ENCODE results near the gene HABP2. TPM values are rescaled to one million over a fixed set of nuclear protein-coding genes. Genes with fewer than 3 reads are reported as not detected.

Gene HABP2
- total and polyA plus RNA-seq, 2 donors: 0.10 TPM; not detected in 1

DNA sequence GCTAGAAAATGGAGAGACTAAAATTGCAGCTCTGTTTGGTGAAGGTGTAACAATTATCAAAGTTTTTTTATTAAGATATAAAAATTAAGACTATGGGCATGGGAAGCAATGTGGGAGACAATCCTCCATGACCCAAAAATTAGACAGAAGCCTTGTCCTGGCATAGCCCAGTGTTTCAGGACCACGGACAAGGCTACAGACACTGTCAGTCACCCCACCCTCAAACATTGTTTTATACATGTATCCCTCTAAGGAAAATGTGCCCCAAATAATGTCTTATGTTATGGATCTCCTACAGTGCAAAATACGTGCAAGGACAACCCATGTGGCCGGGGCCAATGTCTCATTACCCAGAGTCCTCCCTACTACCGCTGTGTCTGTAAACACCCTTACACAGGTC lies 24.0 kb downstream of the HABP2 start:
- DNase-seq (ENCODE audit: extremely low spot score): no peak
- 69% methylated on average over 4 of the region's 4 CpGs for WGBS
- Histone ChIP-seq H3K27ac (ENCODE audit: low read depth) (no peak overlapping the region), H3K4me1 (ENCODE audit: insufficient read depth) (no peaks in the 10 kb centered on the region), H3K4me3 (ENCODE audit: low read depth, low read length) (no peak overlapping the region), H3K36me3 (ENCODE audit: insufficient read depth) (no peaks in the 10 kb centered on the region)

DNA sequence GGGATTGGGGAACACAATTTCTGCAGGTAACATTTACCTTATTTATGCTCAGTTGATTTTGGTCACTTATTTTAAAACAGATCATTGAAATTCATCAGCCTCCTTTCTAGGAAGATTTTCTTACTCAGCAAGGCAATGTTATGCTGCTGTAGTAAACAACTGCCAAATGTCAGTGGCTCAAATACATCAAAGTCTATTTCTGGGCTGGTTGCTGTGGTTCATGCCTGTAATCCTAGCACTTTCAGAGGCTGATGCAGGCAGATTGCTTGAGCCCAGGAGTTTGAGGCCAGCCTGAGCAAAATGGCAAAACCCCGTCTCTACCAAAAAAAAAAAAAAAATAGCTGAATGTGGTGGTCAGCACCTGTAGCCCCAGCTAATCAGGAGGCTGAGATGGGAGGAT lies 25.9 kb downstream of the HABP2 start:
- Histone ChIP-seq H3K27ac (ENCODE audit: low read depth) (no peak overlapping the region), H3K36me3 (ENCODE audit: insufficient read depth) (no peaks in the 10 kb centered on the region), H3K4me3 (ENCODE audit: low read depth, low read length) (no peak overlapping the region), H3K4me1 (ENCODE audit: insufficient read depth) (no peaks in the 10 kb centered on the region)
- WGBS: 92% methylated on average over 1 of the region's 1 CpG
- DNase-seq (ENCODE audit: extremely low spot score): no peak

DNA sequence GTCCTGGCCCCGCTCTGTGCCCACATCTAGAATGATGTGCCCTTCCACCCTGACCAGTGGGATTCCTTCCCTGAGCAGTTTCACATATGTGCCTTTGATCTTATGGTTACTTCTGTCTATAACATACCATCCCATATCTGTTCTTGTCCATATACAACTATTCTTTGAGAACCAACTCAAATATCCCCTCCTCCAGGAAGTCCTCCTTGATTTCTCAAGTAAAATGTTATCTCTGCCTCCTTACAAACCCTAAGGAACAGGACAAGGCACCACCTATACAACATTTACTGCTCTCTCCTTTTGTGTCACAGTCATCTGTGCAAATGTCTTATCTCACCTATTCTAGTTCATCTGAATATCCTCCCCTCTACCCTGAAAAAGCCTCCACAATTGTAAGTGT lies 28.2 kb downstream of the HABP2 start:
- 90% methylated on average over 1 of the region's 1 CpG for WGBS
- Histone ChIP-seq H3K27ac (ENCODE audit: low read depth) (no peak overlapping the region), H3K36me3 (ENCODE audit: insufficient read depth) (no peaks in the 10 kb centered on the region), H3K4me3 (ENCODE audit: low read depth, low read length) (no peak overlapping the region), H3K4me1 (ENCODE audit: insufficient read depth) (no peaks in the 10 kb centered on the region)
- DNase-seq (ENCODE audit: extremely low spot score): no peak

- DNase-seq (ENCODE audit: extremely low spot score): no peak
- no peak overlapping the region for H3K27ac ChIP-seq (ENCODE audit: low read depth)
- no peak overlapping the region for H3K4me3 ChIP-seq (ENCODE audit: low read depth, low read length)
- WGBS: 66% methylated on average over 3 of the region's 3 CpGs
- H3K4me1 ChIP-seq (ENCODE audit: insufficient read depth): no peaks in the 10 kb centered on the region
- H3K36me3 ChIP-seq (ENCODE audit: insufficient read depth): no peaks in the 10 kb centered on the region
These were observed 30.7 kb downstream of the HABP2 start for GRCh38 chr10:113583571-113583970.

DNA sequence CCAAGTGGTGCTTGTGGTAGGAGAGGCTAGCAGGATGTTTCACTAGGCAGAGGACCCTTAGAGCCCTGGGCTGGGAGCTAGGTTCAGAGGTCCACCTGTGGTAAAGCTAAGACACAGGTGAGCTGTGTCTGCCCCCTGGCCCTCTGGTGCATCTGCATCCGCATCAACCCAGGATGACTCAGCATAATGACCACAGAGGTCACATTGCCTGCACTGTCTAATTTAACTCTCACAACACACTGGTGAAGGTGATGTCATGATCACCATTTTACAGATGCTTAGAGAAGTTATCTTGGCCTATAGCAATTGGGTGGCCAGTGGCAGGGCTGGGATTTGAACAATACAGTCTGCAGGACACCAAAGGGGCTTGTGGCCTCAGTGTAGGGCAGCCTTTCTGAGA lies 33.1 kb downstream of the HABP2 start:
- Histone ChIP-seq H3K4me1 (ENCODE audit: insufficient read depth) (no peaks in the 10 kb centered on the region), H3K27ac (ENCODE audit: low read depth) (no peak overlapping the region), H3K4me3 (ENCODE audit: low read depth, low read length) (no peak overlapping the region), H3K36me3 (ENCODE audit: insufficient read depth) (no peaks in the 10 kb centered on the region)
- 45% methylated on average over 1 of the region's 1 CpG for WGBS
- no peak for DNase-seq (ENCODE audit: extremely low spot score)

DNA sequence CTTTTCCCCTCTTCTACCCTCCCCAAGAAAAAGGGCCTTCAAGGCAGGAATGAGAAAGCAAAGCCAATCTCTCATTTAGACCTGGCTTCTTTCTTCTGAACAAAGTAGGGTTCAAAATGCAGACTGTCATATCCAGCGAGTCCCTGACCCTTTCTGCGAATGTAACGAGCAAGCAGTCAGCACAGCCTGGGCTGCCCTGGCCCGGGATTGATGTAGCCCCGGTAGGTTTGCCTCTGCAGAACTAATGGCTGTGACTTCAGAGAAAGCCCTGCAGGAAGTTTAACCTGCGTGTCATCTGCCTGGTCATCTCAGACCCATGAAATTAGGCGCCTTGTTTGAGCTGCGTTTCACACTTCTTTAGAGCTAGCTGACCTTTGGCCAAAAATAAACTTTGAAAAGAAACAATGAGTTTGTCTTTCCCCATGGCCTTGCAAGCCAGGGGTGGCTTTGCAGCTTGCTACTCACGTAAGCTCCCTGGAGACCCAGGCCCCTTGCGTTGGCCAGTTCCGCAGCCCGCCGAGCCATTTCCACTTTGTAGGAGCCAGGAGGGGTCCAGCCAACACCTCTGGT lies 36.4 kb downstream of the HABP2 start:
- WGBS: 76% methylated on average over 13 of the region's 13 CpGs
- DNase-seq (ENCODE audit: extremely low spot score): no peak
- no peaks in the 10 kb centered on the region for H3K36me3 ChIP-seq (ENCODE audit: insufficient read depth)
- H3K4me1 ChIP-seq (ENCODE audit: insufficient read depth): no peaks in the 10 kb centered on the region
- no peak overlapping the region for H3K27ac ChIP-seq (ENCODE audit: low read depth)
- no peak overlapping the region for H3K4me3 ChIP-seq (ENCODE audit: low read depth, low read length)

GRCh38 chr10:113590581-113590980 lies 37.7 kb downstream of the HABP2 start:
- Histone ChIP-seq H3K4me3 (ENCODE audit: low read depth, low read length) (no peak overlapping the region), H3K27ac (ENCODE audit: low read depth) (no peak overlapping the region), H3K36me3 (ENCODE audit: insufficient read depth) (no peaks in the 10 kb centered on the region), H3K4me1 (ENCODE audit: insufficient read depth) (no peaks in the 10 kb centered on the region)
- WGBS: 93% methylated on average over 12 of the region's 12 CpGs
- no peak for DNase-seq (ENCODE audit: extremely low spot score)

GRCh38 chr10:113592380-113592779 lies 39.5 kb downstream of the HABP2 start:
- no peak overlapping the region for H3K27ac ChIP-seq (ENCODE audit: low read depth)
- no peak overlapping the region for H3K4me3 ChIP-seq (ENCODE audit: low read depth, low read length)
- no peaks in the 10 kb centered on the region for H3K4me1 ChIP-seq (ENCODE audit: insufficient read depth)
- 64% methylated on average over 8 of the region's 8 CpGs for WGBS
- no peaks in the 10 kb centered on the region for H3K36me3 ChIP-seq (ENCODE audit: insufficient read depth)
- no peak for DNase-seq (ENCODE audit: extremely low spot score)

DNA sequence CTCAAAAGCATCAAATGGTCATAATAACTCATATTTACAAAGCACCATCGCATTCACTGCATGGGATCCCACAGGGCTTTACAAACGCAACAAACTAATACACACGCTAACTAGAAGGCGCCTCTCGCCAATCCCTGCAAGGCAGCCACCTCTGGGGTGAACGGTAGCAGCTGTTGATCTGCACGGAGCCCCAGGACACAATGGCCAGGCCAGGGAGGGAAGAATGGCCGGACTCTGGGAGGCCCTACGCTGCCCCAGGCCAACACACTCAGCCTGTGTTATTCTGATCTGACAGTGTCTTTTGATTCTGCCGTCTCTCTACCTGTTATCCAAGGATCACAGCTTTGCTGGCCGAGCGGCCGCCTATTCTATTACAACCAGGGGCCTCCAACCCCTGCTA lies 41.8 kb downstream of the HABP2 start:
- H3K36me3 ChIP-seq (ENCODE audit: insufficient read depth): no peaks in the 10 kb centered on the region
- no peak overlapping the region for H3K4me3 ChIP-seq (ENCODE audit: low read depth, low read length)
- WGBS: 84% methylated on average over 13 of the region's 13 CpGs

GRCh38 chr10:113600569-113600968 lies 47.7 kb downstream of the HABP2 start:
- WGBS: 93% methylated on average over 3 of the region's 3 CpGs
- Histone ChIP-seq H3K4me3 (ENCODE audit: low read depth, low read length) (no peak overlapping the region), H3K27ac (ENCODE audit: low read depth) (no peak overlapping the region), H3K36me3 (ENCODE audit: insufficient read depth) (no peaks in the 10 kb centered on the region), H3K4me1 (ENCODE audit: insufficient read depth) (no peaks in the 10 kb centered on the region)
- no peak for DNase-seq (ENCODE audit: extremely low spot score)

More for the DNA sequence above, 41.8 kb downstream of the HABP2 start:
- Histone ChIP-seq H3K27ac (ENCODE audit: low read depth) (no peak overlapping the region), H3K4me1 (ENCODE audit: insufficient read depth) (no peaks in the 10 kb centered on the region)
- DNase-seq (ENCODE audit: extremely low spot score): no peak

DNA sequence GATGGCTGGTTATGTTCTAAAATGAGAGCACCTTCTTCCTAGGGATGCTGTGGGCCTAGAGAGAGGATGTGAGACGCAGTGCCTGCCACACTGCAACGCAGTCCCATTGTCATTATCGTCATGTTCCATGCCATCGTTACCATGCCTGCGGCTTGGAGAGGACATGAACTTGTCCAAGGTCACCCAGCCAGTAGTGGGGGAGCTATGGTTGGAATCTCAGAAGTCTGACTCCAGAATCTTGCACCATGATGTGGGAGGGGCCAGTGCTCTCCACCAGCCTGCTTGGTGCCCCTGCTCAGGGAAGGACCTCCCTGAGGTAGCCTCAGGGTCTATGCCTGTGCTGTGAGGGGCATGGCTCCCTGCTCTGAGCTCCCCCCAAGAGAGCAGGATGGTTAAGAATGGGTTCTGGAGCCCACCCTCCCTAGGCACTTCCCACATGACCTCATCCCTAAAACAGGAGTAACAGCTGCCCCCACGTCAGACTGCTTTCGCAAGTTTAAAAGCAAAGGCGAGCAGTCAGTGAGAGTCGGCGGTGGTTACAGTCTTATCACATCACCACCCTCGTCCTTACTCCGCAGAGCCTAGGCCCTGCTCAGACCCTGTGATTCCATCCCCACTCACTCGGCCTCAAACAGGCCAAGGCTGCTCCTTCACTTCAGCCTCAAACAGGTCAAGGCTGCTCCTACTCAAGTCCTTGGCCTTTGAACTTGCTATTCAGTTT lies 50.4 kb downstream of the HABP2 start:
- 87% methylated on average over 13 of the region's 13 CpGs for WGBS
- Histone ChIP-seq H3K27ac (ENCODE audit: low read depth) (no peak overlapping the region), H3K4me1 (ENCODE audit: insufficient read depth) (no peaks in the 10 kb centered on the region), H3K36me3 (ENCODE audit: insufficient read depth) (no peaks in the 10 kb centered on the region), H3K4me3 (ENCODE audit: low read depth, low read length) (no peak overlapping the region)
- no peak for DNase-seq (ENCODE audit: extremely low spot score)

GRCh38 chr10:113604572-113604971 lies 51.7 kb downstream of the HABP2 start:
- 93% methylated on average over 12 of the region's 12 CpGs for WGBS
- Histone ChIP-seq H3K27ac (ENCODE audit: low read depth) (no peak overlapping the region), H3K36me3 (ENCODE audit: insufficient read depth) (no peaks in the 10 kb centered on the region), H3K4me1 (ENCODE audit: insufficient read depth) (no peaks in the 10 kb centered on the region), H3K4me3 (ENCODE audit: low read depth, low read length) (no peak overlapping the region)
- DNase-seq (ENCODE audit: extremely low spot score): no peak

- H3K4me1 ChIP-seq (ENCODE audit: insufficient read depth): no peaks in the 10 kb centered on the region
- no peak for DNase-seq (ENCODE audit: extremely low spot score)
- WGBS: 70% methylated on average over 13 of the region's 13 CpGs
- no peak overlapping the region for H3K4me3 ChIP-seq (ENCODE audit: low read depth, low read length)
- H3K27ac ChIP-seq (ENCODE audit: low read depth): no peak overlapping the region
- H3K36me3 ChIP-seq (ENCODE audit: insufficient read depth): no peaks in the 10 kb centered on the region
These were observed 52.6 kb downstream of the HABP2 start for GRCh38 chr10:113605268-113605978.

DNA sequence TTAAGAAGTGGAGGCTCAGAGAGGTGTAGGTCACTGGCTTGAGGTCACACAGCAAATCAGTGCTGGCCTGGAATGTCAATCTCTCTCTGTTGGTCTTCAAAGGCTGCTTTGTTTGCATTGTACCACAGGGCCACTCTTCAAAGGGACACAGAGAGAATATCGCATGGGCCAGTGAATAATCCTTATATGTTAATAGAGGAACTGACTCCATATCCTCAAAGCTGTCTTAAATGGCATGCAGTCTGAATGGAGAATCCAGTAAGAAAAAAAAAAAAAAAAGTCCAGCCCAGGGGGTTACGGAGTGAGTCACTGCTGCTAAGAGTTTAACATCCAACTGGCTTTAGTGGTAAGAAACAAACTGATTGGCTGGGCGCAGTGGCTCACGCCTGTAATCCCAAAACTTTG lies 56.9 kb downstream of the HABP2 start:
- no peak overlapping the region for H3K4me3 ChIP-seq (ENCODE audit: low read depth, low read length)
- no peak overlapping the region for H3K27ac ChIP-seq (ENCODE audit: low read depth)
- no peak for DNase-seq (ENCODE audit: extremely low spot score)
- no peaks in the 10 kb centered on the region for H3K4me1 ChIP-seq (ENCODE audit: insufficient read depth)
- H3K36me3 ChIP-seq (ENCODE audit: insufficient read depth): no peaks in the 10 kb centered on the region
- 72% methylated on average over 4 of the region's 4 CpGs for WGBS
